Kidney epithelial cell (primary cell): ENCODE measurements around the gene WDR7. TPM values are rescaled to one million over a fixed set of nuclear protein-coding genes. Genes with fewer than 3 reads are reported as not detected.

Source experiments
- DNase-seq: peaks from one replicate; pipeline ENCODE4 v3.0.0-alpha.2; 2010; ENCODE audit warnings: low read depth
- H3K27me3 ChIP-seq: 2 replicates; pipeline ENCODE4 v1.6.0; 2011; ENCODE audit warnings: low read length; ENCODE audit not compliant: control insufficient read depth, insufficient read depth
- H3K36me3 ChIP-seq: 2 replicates; pipeline ENCODE4 v1.5.1; 2011; ENCODE audit warnings: low read length; ENCODE audit not compliant: control insufficient read depth, insufficient read depth
- H3K4me3 ChIP-seq: 2 replicates; pipeline ENCODE4 v1.5.1; 2011; ENCODE audit warnings: low read depth, mild to moderate bottlenecking, control low read depth, low read length
- CTCF ChIP-seq: IDR thresholded peaks from 2 replicates; pipeline ENCODE4 v1.5.1; 2011; ENCODE audit warnings: mild to moderate bottlenecking, moderate library complexity, low read length, control low read depth, inconsistent platforms; ENCODE audit not compliant: insufficient read depth, poor library complexity, severe bottlenecking
- total RNA-seq: library from RNA; depleted of rRNA; stranded (reverse); fragments of >200 nt; gene quantifications from 2 replicates; pipeline ENCODE4 v1.2.3, GENCODE V29; 2015

The WDR7 gene
- total RNA-seq, 1 donor from 2014 or later = 8.7 TPM

GRCh38 chr18:56947236-56947635 lies 296.1 kb downstream of the WDR7 start:
- no peak for DNase-seq
- Histone ChIP-seq H3K27me3 (no peaks in the 10 kb centered on the region), H3K36me3 (no peaks in the 10 kb centered on the region), H3K4me3 (no peak overlapping the region)
- TF ChIP-seq CTCF = no peak

GRCh38 chr18:56952026-56952425 lies 300.9 kb downstream of the WDR7 start:
- no peaks in the 10 kb centered on the region for H3K27me3 ChIP-seq
- no peak for TF ChIP-seq CTCF
- no peaks in the 10 kb centered on the region for H3K36me3 ChIP-seq
- DNase-seq = no peak
- H3K4me3 ChIP-seq = no peak overlapping the region

GRCh38 chr18:56953428-56954198 lies 302.5 kb downstream of the WDR7 start:
- no peak for DNase-seq
- no peaks in the 10 kb centered on the region for H3K27me3 ChIP-seq
- no peak overlapping the region for H3K4me3 ChIP-seq
- H3K36me3 ChIP-seq = no peaks in the 10 kb centered on the region
- TF ChIP-seq CTCF = no peak

DNA sequence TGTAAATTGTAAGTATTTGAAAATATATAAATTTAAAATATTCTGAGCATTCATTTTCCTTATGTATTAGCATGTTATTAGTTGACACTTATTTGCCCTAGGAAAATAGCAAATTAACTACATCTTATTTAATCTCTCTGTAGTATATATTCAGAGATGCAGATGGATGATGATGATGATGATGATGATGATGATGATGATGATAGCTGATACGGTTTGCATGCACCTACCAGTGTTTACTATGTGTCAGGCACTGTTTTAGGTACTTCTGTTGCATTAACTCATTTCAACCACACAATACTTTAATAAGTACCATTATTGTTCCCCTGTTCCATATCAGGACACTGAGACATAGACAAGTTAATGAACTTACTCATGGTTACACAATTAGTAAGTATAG lies 304.3 kb downstream of the WDR7 start:
- no peak overlapping the region for H3K4me3 ChIP-seq
- no peak for TF ChIP-seq CTCF
- no peaks in the 10 kb centered on the region for H3K27me3 ChIP-seq
- H3K36me3 ChIP-seq = no peaks in the 10 kb centered on the region
- no peak for DNase-seq

DNA sequence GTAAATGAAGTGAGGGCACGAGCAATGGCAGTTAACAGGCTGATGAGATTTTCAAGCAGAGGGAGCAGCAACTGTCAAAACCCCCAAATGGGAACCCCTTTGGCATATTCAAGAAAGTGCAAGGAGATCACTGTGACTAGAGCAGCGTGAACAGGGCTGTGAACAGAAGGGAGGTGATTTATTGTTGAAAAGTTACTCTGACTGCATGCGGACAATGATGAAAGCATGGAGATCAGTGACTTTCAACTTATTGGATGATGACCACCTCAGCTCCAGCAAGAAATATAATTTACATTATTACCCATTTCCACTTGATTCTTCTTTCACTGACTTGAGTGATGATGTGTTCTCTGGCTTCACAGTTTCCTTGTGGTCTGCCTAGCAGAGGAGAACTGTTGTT lies 308.0 kb downstream of the WDR7 start:
- no peaks in the 10 kb centered on the region for H3K36me3 ChIP-seq
- DNase-seq = no peak
- H3K27me3 ChIP-seq = no peaks in the 10 kb centered on the region
- TF ChIP-seq CTCF = no peak
- H3K4me3 ChIP-seq = no peak overlapping the region

- TF ChIP-seq CTCF = no peak
- DNase-seq = no peak
- H3K27me3 ChIP-seq = no peaks in the 10 kb centered on the region
- H3K4me3 ChIP-seq = no peak overlapping the region
- H3K36me3 ChIP-seq = no peaks in the 10 kb centered on the region
These were observed 311.2 kb downstream of the WDR7 start for GRCh38 chr18:56962322-56962721.
